Transverse colon (tissue), 4 donors: ENCODE results near the gene PLET1.

Source experiments
- POLR2AphosphoS5 ChIP-seq, 3 donors: sonication (generic); formaldehyde crosslinking; IDR thresholded peaks; one replicate each; pipeline ENCODE4 v1.6.1; 2016; ENCODE audit warnings: antibody characterized with exemption in 3 of 3
- TF ChIP-seq, protein P1 (sequence below), 5 experiments: fragments of 200-600 bp in 3 of 5; fragments of 450-650 bp in 2 of 5; sonication (generic) in 3 of 5; IDR thresholded peaks; 1 replicate in 2 of 5; 2 replicates in 3 of 5; pipeline ENCODE4 v1.5.1; 2016 to 2017; ENCODE audit warnings: antibody characterized with exemption in 5 of 5, inconsistent platforms in 3 of 5, mild to moderate bottlenecking in 2 of 5, moderate library complexity in 1 of 5

DNA sequence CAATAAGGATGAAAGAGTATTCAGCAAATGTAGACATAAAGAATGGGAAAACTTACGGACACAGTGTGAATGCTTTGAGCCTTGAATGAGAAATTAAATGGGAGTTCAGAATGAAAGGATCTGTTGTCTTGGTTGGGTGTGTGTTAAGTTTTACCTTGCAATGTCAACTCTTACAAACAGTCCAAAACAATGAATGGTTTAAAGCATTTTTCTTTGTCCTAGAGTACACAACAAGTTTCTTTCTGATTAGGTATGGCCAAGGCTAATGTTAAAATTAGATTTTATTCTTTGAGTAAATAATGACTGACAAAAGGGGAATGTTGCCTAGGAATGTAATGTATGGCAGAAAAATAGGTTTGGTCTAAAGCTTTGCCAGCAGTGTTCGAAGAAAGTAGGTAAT is 32.0 kb downstream of the PLET1 start:
- TF ChIP-seq, protein P1, sequence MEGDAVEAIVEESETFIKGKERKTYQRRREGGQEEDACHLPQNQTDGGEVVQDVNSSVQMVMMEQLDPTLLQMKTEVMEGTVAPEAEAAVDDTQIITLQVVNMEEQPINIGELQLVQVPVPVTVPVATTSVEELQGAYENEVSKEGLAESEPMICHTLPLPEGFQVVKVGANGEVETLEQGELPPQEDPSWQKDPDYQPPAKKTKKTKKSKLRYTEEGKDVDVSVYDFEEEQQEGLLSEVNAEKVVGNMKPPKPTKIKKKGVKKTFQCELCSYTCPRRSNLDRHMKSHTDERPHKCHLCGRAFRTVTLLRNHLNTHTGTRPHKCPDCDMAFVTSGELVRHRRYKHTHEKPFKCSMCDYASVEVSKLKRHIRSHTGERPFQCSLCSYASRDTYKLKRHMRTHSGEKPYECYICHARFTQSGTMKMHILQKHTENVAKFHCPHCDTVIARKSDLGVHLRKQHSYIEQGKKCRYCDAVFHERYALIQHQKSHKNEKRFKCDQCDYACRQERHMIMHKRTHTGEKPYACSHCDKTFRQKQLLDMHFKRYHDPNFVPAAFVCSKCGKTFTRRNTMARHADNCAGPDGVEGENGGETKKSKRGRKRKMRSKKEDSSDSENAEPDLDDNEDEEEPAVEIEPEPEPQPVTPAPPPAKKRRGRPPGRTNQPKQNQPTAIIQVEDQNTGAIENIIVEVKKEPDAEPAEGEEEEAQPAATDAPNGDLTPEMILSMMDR (IDR thresholded peaks at IDR 0.05) = no peak
- no peak for TF ChIP-seq POLR2AphosphoS5 (IDR thresholded peaks at IDR 0.05)
